Stimulated activated effector memory CD8-positive, alpha-beta T cell treated with anti-CD3 and anti-CD28 coated beads, Interleukin-12 subunit alpha, Interleukin-12 subunit beta, amount 100 ng/mL, for 72 hours (primary cell): ENCODE measurements around the gene EMC10.
A peak's percentile ranks its signal among the peaks of the same experiment; 100 is the strongest.

ENCODE experiments used
- ATAC-seq: fragments of 150-1000 bp; cut with Tn5 transposase; 2 replicates; pipeline ENCODE4 v1.10.0; 2021
- DNase-seq, 2 donors: peaks; one replicate each; pipeline ENCODE4 v3.0.0; 2021 to 2022; ENCODE audit warnings: low spot score in 2 of 2
- H3K27ac Mint-ChIP-seq: one replicate; pipeline ENCODE4 v1.8.0; 2022; ENCODE audit warnings: mild to moderate bottlenecking, mixed read lengths
- H3K36me3 Mint-ChIP-seq: one replicate; pipeline ENCODE4 v1.8.0; 2022; ENCODE audit warnings: mild to moderate bottlenecking, mixed read lengths
- H3K4me1 Mint-ChIP-seq: one replicate; pipeline ENCODE4 v1.8.0; 2022; ENCODE audit warnings: mixed read lengths
- H3K4me3 Mint-ChIP-seq: one replicate; pipeline ENCODE4 v1.8.0; 2022; ENCODE audit warnings: mild to moderate bottlenecking, mixed read lengths
- H3K9me3 Mint-ChIP-seq: one replicate; pipeline ENCODE4 v1.8.0; 2022; ENCODE audit warnings: mixed read lengths

The EMC10 gene

GRCh38 chr19:50444059-50444458 lies 32.2 kb upstream of the EMC10 start:
- H3K4me1 Mint-ChIP-seq, result peaks cover 5% of the 10 kb centered on the region
- no peak overlapping the region for H3K27ac Mint-ChIP-seq
- H3K4me3 Mint-ChIP-seq, result no peak overlapping the region
- H3K36me3 Mint-ChIP-seq, result no peaks in the 10 kb centered on the region
- no peaks in the 10 kb centered on the region for H3K9me3 Mint-ChIP-seq
- DNase-seq, result no peak
- ATAC-seq, result no peak

- Mint-ChIP-seq H3K36me3 (no peaks in the 10 kb centered on the region), H3K27ac (no peak overlapping the region), H3K4me1 (no peaks in the 10 kb centered on the region), H3K9me3 (no peaks in the 10 kb centered on the region), H3K4me3 (no peak overlapping the region)
- no peak for ATAC-seq
- no peak for DNase-seq
Observed at GRCh38 chr19:50447053-50447452, 29.3 kb upstream of the EMC10 start.

GRCh38 chr19:50447750-50448149 lies 28.6 kb upstream of the EMC10 start:
- no peaks in the 10 kb centered on the region for H3K9me3 Mint-ChIP-seq
- H3K27ac Mint-ChIP-seq, result no peak overlapping the region
- no peaks in the 10 kb centered on the region for H3K36me3 Mint-ChIP-seq
- H3K4me3 Mint-ChIP-seq, result no peak overlapping the region
- H3K4me1 Mint-ChIP-seq, result no peaks in the 10 kb centered on the region
- ATAC-seq (no peak), DNase-seq (no peak)

DNA sequence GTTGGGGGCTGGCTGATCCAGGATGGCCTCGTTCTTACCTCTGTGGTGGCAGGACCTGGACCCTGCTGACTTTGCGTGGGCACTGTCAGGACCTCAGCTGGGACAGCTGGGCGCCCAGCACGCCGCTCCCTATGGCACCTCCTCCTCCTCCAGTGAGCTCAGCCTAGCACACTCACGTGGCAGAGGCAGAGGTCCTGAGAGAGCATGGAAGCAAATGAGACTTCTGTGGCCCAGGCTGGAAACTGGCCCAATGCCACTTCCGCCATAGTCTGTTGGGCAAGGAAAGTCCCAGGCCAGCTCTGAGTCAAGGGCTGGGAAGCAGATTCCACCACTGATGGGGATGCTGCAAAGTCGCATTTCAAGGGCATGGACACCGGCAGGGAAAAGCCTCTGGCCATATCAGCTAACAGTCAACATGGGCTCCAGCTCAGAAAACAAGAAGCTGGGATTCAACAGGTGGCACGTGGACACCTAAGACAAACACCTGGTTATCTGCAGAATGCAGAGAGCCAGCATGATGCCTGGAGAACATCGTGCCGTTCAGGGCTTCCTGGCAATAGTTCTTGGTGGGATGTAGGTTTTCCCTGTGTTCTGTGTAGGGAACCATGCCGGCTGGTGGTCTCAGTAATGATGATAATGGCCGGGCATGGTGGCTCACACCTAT lies 26.9 kb upstream of the EMC10 start:
- Mint-ChIP-seq H3K4me3 (no peak overlapping the region), H3K9me3 (no peaks in the 10 kb centered on the region), H3K36me3 (no peaks in the 10 kb centered on the region), H3K27ac (no peak overlapping the region), H3K4me1 (no peaks in the 10 kb centered on the region)
- DNase-seq (no peak), ATAC-seq (no peak)

DNA sequence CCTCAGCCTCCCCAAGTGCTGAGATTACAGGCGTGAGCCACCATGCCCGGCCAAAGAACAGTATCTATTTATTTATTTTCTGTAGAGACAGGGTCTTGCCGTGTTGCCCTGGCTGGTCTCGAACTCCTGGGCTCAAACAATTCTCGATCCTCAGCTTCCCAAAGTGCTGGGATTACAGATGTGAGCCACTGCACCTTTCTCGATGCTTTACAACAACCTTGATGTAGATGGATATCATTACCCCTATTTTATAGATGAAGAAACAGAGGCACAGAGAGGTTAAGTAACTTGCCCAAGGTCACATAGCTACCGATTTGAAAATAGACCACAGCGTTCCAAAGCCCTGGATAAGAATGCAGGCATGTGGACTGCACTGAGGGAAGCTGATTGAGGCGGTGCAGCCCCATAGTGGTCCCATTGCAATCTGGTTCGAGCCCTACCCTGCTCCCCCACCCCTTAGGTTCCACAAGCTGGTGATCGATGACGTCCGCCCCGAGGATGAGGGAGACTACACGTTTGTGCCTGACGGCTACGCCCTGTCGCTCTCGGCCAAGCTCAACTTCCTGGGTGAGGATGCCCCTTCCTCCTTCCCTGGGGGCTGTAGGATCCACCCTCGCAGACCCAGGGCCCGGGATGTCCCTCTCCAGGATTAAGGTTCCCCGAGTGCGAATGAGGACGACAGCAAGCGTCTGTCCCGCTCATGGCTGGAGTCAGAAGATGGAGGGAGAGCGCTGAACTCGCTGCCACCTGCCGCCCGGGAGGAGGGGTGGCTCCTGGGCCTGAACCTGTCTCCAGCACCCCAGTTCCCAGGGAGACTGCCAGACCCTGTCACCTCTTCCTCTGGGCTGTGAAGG lies 25.7 kb upstream of the EMC10 start:
- Mint-ChIP-seq H3K4me1 (no peaks in the 10 kb centered on the region), H3K36me3 (no peaks in the 10 kb centered on the region), H3K27ac (no peak overlapping the region), H3K9me3 (no peaks in the 10 kb centered on the region), H3K4me3 (no peak overlapping the region)
- ATAC-seq (no peak), DNase-seq (no peak)

DNA sequence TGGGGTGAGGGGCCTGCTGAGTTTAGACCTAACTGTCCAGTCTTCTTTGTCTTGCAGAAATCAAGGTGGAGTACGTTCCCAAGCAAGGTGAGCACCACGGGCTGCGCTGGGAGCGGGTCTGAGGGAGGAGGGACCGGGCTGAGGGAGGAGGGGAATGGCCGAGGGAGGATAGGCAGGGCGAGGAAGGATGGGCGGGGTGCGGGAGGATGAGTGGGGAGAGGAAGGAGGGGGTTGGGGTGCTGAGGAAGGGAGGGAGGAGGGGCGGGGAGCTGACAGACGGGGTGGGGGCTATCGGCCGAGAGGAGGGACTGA lies 25.1 kb upstream of the EMC10 start:
- ATAC-seq (no peak), DNase-seq (no peak)
- no peak overlapping the region for H3K27ac Mint-ChIP-seq
- H3K9me3 Mint-ChIP-seq, result no peaks in the 10 kb centered on the region
- H3K4me3 Mint-ChIP-seq, result no peak overlapping the region
- no peaks in the 10 kb centered on the region for H3K4me1 Mint-ChIP-seq
- no peaks in the 10 kb centered on the region for H3K36me3 Mint-ChIP-seq

- DNase-seq, result no peak
- no peaks in the 10 kb centered on the region for H3K36me3 Mint-ChIP-seq
- H3K27ac Mint-ChIP-seq, result no peak overlapping the region
- H3K4me1 Mint-ChIP-seq, result no peaks in the 10 kb centered on the region
- H3K9me3 Mint-ChIP-seq, result no peaks in the 10 kb centered on the region
- no peak overlapping the region for H3K4me3 Mint-ChIP-seq
- no peak for ATAC-seq
Observed at GRCh38 chr19:50453243-50453642, 23.1 kb upstream of the EMC10 start.

GRCh38 chr19:50455992-50456391 lies 20.3 kb upstream of the EMC10 start:
- Mint-ChIP-seq H3K36me3 (no peaks in the 10 kb centered on the region), H3K4me3 (no peak overlapping the region), H3K4me1 (peaks cover 13% of the 10 kb centered on the region), H3K27ac (no peak overlapping the region), H3K9me3 (no peaks in the 10 kb centered on the region)
- no peak for DNase-seq
- ATAC-seq, result no peak

DNA sequence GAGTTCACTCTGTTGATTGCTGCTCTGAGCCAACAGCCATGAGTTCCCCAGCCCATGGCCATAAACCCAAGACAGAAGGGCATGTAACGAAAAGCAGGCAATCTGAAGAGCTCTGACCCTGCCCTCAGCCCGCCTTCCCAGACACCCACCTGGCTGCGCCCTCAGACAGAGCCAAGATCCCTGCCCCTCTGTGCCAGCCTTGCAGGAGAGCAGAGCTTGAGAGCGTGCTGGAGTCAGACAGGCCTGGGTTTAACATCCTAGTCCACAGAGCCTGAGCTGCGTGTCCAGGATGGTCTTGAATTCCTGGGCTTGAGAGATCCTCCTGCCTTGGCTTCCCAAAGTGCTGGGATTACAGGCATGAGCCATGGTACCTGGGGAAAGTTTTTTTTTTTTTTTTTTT lies 19.0 kb upstream of the EMC10 start:
- Mint-ChIP-seq H3K4me3 (no peak overlapping the region), H3K36me3 (no peaks in the 10 kb centered on the region), H3K4me1 (peaks cover 20% of the 10 kb centered on the region), H3K27ac (no peak overlapping the region), H3K9me3 (no peaks in the 10 kb centered on the region)
- no peak for DNase-seq
- ATAC-seq, result no peak

DNA sequence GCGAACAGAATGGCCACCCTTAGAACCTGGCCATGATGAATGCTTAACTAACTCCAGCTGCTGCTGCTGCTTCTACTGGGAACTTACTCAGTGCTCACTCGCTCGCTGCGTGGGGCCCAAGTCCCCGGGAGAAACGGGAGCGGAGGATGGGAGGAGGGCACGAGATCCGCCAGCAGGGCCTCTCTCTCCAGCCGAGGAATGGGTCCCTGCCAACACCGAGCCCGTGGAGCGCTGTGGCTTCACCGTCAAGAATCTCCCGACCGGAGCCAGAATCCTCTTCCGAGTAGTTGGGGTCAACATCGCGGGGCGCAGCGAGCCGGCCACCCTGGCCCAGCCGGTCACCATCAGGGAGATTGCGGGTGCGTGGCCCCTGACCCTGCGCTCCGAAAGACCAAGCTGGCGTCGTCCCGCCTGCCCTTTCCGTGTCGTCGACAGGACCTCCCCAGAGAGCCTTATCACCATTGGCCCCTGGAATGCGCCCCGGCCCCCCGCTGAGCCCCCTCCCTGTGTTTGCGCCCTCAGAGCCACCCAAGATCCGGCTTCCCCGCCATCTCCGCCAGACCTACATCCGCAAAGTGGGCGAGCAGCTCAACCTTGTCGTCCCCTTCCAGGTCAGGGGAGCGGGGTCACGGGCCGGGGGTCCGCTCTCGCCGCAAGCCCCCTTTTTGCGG lies 17.8 kb upstream of the EMC10 start:
- Mint-ChIP-seq H3K4me1 (peaks cover 20% of the 10 kb centered on the region), H3K27ac (no peak overlapping the region), H3K9me3 (no peaks in the 10 kb centered on the region), H3K4me3 (no peak overlapping the region), H3K36me3 (no peaks in the 10 kb centered on the region)
- ATAC-seq (no peak), DNase-seq (no peak)

GRCh38 chr19:50459067-50459456 lies 17.2 kb upstream of the EMC10 start:
- Mint-ChIP-seq H3K27ac (no peak overlapping the region), H3K4me3 (no peak overlapping the region), H3K36me3 (no peaks in the 10 kb centered on the region), H3K9me3 (no peaks in the 10 kb centered on the region), H3K4me1 (peaks cover 20% of the 10 kb centered on the region)
- no peak for DNase-seq
- no peak for ATAC-seq

- ATAC-seq (no peak), DNase-seq (no peak)
- H3K36me3 Mint-ChIP-seq, result no peaks in the 10 kb centered on the region
- no peaks in the 10 kb centered on the region for H3K9me3 Mint-ChIP-seq
- peaks cover 20% of the 10 kb centered on the region for H3K4me1 Mint-ChIP-seq
- peak overlapping the region; percentile 54 for H3K27ac Mint-ChIP-seq
- H3K4me3 Mint-ChIP-seq, result peak overlapping the region; percentile 47
Observed at GRCh38 chr19:50459638-50460037, 16.7 kb upstream of the EMC10 start.

- ATAC-seq, result peak; percentile 75
- no peak for DNase-seq
- Mint-ChIP-seq H3K9me3 (no peaks in the 10 kb centered on the region), H3K36me3 (no peaks in the 10 kb centered on the region), H3K27ac (peak overlapping the region; percentile 54), H3K4me1 (peaks cover 20% of the 10 kb centered on the region), H3K4me3 (peak overlapping the region; percentile 47)
Observed at GRCh38 chr19:50460161-50460765, 16.0 kb upstream of the EMC10 start.

DNA sequence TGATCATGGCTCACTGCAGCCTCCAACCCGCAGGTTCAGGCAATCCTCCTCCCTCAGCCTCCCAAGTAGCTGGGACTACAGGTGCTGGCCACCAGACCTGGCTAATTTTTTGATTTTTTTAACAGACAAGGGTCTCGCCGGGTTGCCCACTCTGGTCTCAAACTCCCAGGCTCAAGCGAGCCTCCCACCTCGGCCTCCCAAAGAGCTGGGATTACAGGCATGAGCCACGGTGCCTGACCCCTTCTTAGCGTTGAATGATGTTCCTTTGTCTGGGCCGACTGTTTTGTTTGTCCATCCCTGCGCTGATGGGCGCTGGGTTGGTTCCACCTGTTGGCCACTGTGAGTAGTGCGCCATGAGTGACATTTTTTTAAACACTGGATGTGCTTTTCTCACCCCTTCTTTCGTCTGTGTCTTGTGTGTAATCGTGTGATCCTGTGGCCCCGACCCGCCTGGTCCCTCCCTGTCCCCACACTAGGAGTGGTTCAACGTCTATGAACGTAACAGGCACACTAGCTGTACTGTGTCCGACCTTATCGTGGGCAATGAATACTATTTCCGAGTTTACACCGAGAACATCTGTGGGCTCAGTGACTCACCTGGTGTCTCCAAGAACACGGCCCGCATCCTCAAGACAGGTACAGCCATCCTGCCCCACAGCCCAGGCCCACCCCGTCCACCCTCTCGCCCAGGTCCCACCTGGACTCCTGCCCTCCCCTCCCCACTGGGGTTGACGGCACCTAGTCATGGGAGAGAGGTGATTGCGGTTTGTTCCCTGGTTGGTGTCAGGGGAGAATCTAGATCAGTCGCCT lies 15.0 kb upstream of the EMC10 start:
- ATAC-seq, result peak; percentile 72
- Mint-ChIP-seq H3K36me3 (no peaks in the 10 kb centered on the region), H3K4me3 (peak overlapping the region; percentile 24), H3K9me3 (no peaks in the 10 kb centered on the region), H3K27ac (no peak overlapping the region), H3K4me1 (peaks cover 20% of the 10 kb centered on the region)
- peak; percentile 37 to 79 for DNase-seq

GRCh38 chr19:50462970-50463369 lies 13.3 kb upstream of the EMC10 start:
- peaks cover 20% of the 10 kb centered on the region for H3K4me1 Mint-ChIP-seq
- H3K27ac Mint-ChIP-seq, result no peak overlapping the region
- ATAC-seq, result no peak
- H3K4me3 Mint-ChIP-seq, result no peak overlapping the region
- no peak for DNase-seq
- H3K9me3 Mint-ChIP-seq, result no peaks in the 10 kb centered on the region
- H3K36me3 Mint-ChIP-seq, result no peaks in the 10 kb centered on the region
